ENCODE measurements around the gene DDX11.

The DDX11 gene

DNA sequence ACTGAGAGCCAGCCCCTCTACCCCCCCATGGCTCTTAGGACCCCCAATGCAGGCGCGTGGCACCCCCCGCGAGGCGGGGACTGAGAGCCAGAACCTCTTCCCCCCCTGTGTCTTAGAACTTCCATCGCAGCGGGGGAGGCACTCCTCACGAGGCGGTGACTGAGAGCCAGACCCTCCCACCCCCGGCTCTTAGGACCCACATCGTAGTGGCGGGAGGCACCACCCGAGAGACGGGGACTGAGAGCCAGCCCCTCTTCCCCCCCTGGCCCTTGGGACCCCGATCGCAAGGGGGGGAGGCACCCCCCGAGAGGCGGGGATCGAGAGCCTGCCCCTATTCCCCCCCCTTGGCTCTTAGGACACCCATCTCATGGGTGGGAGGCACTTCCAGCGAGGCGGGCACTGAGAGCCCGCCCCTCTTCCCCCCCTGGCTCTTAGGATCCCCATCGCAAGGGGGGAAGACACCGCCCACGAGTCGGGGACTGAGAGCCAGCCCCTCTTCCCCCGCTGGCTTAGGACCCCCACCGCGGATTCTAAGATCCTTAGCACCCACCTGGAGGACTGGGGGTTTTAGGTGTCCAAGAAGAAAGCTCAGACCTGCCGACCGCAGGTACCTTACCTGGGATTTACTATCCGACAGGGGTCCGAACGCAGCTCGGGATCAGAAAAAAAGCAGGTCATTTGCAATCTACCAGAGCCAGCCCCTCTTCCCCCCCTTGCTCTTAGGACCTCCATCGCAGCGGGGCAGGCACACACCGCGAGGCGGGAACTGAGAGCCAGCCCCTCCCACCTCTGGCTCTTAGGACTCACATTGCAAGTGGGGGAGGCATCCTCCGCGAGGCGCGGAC is 44.9 kb downstream of the DDX11 start (continued):
- TF ChIP-seq, protein P1, sequence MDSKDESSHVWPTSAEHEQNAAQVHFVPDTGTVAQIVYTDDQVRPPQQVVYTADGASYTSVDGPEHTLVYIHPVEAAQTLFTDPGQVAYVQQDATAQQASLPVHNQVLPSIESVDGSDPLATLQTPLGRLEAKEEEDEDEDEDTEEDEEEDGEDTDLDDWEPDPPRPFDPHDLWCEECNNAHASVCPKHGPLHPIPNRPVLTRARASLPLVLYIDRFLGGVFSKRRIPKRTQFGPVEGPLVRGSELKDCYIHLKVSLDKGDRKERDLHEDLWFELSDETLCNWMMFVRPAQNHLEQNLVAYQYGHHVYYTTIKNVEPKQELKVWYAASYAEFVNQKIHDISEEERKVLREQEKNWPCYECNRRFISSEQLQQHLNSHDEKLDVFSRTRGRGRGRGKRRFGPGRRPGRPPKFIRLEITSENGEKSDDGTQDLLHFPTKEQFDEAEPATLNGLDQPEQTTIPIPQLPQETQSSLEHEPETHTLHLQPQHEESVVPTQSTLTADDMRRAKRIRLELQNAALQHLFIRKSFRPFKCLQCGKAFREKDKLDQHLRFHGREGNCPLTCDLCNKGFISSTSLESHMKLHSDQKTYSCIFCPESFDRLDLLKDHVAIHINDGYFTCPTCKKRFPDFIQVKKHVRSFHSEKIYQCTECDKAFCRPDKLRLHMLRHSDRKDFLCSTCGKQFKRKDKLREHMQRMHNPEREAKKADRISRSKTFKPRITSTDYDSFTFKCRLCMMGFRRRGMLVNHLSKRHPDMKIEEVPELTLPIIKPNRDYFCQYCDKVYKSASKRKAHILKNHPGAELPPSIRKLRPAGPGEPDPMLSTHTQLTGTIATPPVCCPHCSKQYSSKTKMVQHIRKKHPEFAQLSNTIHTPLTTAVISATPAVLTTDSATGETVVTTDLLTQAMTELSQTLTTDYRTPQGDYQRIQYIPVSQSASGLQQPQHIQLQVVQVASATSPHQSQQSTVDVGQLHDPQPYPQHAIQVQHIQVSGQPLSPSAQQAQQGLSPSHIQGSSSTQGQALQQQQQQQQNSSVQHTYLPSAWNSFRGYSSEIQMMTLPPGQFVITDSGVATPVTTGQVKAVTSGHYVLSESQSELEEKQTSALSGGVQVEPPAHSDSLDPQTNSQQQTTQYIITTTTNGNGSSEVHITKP (tag by site-specific recombination; IDR thresholded peaks at IDR 0.05): peak; percentile 98
- TF ChIP-seq, protein P2, sequence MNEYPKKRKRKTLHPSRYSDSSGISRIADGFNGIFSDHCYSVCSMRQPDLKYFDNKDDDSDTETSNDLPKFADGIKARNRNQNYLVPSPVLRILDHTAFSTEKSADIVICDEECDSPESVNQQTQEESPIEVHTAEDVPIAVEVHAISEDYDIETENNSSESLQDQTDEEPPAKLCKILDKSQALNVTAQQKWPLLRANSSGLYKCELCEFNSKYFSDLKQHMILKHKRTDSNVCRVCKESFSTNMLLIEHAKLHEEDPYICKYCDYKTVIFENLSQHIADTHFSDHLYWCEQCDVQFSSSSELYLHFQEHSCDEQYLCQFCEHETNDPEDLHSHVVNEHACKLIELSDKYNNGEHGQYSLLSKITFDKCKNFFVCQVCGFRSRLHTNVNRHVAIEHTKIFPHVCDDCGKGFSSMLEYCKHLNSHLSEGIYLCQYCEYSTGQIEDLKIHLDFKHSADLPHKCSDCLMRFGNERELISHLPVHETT (tag by site-specific recombination; IDR thresholded peaks at IDR 0.05): 0 out of 2 replicates have a peak, but pooled peaks have one; percentile 39
- TF ChIP-seq, protein P3, sequence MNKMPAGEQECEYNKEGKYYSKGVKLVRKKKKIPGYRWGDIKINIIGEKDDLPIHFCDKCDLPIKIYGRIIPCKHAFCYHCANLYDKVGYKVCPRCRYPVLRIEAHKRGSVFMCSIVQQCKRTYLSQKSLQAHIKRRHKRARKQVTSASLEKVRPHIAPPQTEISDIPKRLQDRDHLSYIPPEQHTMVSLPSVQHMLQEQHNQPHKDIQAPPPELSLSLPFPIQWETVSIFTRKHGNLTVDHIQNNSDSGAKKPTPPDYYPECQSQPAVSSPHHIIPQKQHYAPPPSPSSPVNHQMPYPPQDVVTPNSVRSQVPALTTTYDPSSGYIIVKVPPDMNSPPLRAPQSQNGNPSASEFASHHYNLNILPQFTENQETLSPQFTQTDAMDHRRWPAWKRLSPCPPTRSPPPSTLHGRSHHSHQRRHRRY (tag by site-specific recombination; IDR thresholded peaks at IDR 0.05): no peak
- TF ChIP-seq ZNF221 (tag by site-specific recombination; IDR thresholded peaks at IDR 0.05; ENCODE audit: borderline replicate concordance) (no peak), ZNF670 (tag by site-specific recombination; IDR thresholded peaks at IDR 0.05; ENCODE audit: low read depth) (no peak), ZNF211 (tag by site-specific recombination; IDR thresholded peaks at IDR 0.05; ENCODE audit: low read depth) (no peak), ZNF19 (tag by site-specific recombination; IDR thresholded peaks at IDR 0.05; ENCODE audit: low read depth) (no peak), ZNF549 (tag by site-specific recombination; IDR thresholded peaks at IDR 0.05) (no peak), ZNF555 (tag by site-specific recombination; conservative IDR thresholded peaks at IDR 0.05) (no peak), GFI1B (tag by site-specific recombination; IDR thresholded peaks at IDR 0.05) (no peak), KLF7 (tag by site-specific recombination; IDR thresholded peaks at IDR 0.05; ENCODE audit: borderline replicate concordance) (peak; percentile 45; the same call in 1 of the 2 replicates), ZNF701 (tag by site-specific recombination; IDR thresholded peaks at IDR 0.05) (peak; percentile 76; the same call in 1 of the 2 replicates), YY2 (tag by site-specific recombination; IDR thresholded peaks at IDR 0.05) (no peak), ZNF837 (tag by site-specific recombination; IDR thresholded peaks at IDR 0.05) (no peak), ZNF76 (tag by site-specific recombination; IDR thresholded peaks at IDR 0.05; ENCODE audit: borderline replicate concordance, low read depth) (no peak), ZFHX2 (tag by site-specific recombination; conservative IDR thresholded peaks at IDR 0.05) (peak; percentile 77), ZNF23 (tag by site-specific recombination; IDR thresholded peaks at IDR 0.05; ENCODE audit: borderline replicate concordance) (no peak), ZNF10 (tag by site-specific recombination; IDR thresholded peaks at IDR 0.05) (no peak), ZNF366 (tag by site-specific recombination; conservative IDR thresholded peaks at IDR 0.05) (no peak), ZNF548 (tag by site-specific recombination; IDR thresholded peaks at IDR 0.05) (no peak), ZNF146 (tag by site-specific recombination; IDR thresholded peaks at IDR 0.05) (no peak)
- TF ChIP-seq, protein P4, sequence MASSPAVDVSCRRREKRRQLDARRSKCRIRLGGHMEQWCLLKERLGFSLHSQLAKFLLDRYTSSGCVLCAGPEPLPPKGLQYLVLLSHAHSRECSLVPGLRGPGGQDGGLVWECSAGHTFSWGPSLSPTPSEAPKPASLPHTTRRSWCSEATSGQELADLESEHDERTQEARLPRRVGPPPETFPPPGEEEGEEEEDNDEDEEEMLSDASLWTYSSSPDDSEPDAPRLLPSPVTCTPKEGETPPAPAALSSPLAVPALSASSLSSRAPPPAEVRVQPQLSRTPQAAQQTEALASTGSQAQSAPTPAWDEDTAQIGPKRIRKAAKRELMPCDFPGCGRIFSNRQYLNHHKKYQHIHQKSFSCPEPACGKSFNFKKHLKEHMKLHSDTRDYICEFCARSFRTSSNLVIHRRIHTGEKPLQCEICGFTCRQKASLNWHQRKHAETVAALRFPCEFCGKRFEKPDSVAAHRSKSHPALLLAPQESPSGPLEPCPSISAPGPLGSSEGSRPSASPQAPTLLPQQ (tag by site-specific recombination; IDR thresholded peaks at IDR 0.05): peak; percentile 49; the same call in 1 of the 2 replicates
- TF ChIP-seq, protein P5, sequence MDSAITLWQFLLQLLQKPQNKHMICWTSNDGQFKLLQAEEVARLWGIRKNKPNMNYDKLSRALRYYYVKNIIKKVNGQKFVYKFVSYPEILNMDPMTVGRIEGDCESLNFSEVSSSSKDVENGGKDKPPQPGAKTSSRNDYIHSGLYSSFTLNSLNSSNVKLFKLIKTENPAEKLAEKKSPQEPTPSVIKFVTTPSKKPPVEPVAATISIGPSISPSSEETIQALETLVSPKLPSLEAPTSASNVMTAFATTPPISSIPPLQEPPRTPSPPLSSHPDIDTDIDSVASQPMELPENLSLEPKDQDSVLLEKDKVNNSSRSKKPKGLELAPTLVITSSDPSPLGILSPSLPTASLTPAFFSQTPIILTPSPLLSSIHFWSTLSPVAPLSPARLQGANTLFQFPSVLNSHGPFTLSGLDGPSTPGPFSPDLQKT (IDR thresholded peaks at IDR 0.05; ENCODE audit: borderline replicate concordance, low read depth, low read length): no peak
- TF ChIP-seq, protein P6, sequence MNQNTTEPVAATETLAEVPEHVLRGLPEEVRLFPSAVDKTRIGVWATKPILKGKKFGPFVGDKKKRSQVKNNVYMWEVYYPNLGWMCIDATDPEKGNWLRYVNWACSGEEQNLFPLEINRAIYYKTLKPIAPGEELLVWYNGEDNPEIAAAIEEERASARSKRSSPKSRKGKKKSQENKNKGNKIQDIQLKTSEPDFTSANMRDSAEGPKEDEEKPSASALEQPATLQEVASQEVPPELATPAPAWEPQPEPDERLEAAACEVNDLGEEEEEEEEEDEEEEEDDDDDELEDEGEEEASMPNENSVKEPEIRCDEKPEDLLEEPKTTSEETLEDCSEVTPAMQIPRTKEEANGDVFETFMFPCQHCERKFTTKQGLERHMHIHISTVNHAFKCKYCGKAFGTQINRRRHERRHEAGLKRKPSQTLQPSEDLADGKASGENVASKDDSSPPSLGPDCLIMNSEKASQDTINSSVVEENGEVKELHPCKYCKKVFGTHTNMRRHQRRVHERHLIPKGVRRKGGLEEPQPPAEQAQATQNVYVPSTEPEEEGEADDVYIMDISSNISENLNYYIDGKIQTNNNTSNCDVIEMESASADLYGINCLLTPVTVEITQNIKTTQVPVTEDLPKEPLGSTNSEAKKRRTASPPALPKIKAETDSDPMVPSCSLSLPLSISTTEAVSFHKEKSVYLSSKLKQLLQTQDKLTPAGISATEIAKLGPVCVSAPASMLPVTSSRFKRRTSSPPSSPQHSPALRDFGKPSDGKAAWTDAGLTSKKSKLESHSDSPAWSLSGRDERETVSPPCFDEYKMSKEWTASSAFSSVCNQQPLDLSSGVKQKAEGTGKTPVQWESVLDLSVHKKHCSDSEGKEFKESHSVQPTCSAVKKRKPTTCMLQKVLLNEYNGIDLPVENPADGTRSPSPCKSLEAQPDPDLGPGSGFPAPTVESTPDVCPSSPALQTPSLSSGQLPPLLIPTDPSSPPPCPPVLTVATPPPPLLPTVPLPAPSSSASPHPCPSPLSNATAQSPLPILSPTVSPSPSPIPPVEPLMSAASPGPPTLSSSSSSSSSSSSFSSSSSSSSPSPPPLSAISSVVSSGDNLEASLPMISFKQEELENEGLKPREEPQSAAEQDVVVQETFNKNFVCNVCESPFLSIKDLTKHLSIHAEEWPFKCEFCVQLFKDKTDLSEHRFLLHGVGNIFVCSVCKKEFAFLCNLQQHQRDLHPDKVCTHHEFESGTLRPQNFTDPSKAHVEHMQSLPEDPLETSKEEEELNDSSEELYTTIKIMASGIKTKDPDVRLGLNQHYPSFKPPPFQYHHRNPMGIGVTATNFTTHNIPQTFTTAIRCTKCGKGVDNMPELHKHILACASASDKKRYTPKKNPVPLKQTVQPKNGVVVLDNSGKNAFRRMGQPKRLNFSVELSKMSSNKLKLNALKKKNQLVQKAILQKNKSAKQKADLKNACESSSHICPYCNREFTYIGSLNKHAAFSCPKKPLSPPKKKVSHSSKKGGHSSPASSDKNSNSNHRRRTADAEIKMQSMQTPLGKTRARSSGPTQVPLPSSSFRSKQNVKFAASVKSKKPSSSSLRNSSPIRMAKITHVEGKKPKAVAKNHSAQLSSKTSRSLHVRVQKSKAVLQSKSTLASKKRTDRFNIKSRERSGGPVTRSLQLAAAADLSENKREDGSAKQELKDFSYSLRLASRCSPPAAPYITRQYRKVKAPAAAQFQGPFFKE (tag by site-specific recombination; IDR thresholded peaks at IDR 0.05; ENCODE audit: borderline replicate concordance): no peak

Measured in HEK293 (cell line).